Coronary artery (tissue), 2 donors: Measurements from ENCODE around the gene SPC24.
A peak's percentile ranks its signal among the peaks of the same experiment; 100 is the strongest.
"Not testable (repeated sequence)": the region's sequence is repeated elsewhere in the genome, so short reads cannot be mapped to it uniquely, and the experiment has no call there.

Source experiments
- DNase-seq: peaks from one replicate; pipeline ENCODE4 v3.0.0-alpha.2; 2017; ENCODE audit warnings: low spot score
- H3K27ac ChIP-seq, 2 donors: fragments of 200-600 bp; sonication (generic); one replicate each; pipeline ENCODE4 v1.5.1; 2016 to 2019
- H3K4me3 ChIP-seq: fragments of 200-600 bp; sonication (generic); 2 replicates; pipeline ENCODE4 v1.5.1; 2016; ENCODE audit warnings: mild to moderate bottlenecking, moderate library complexity
- TF ChIP-seq, protein P1 (sequence below): fragments of 200-600 bp; sonication (generic); IDR thresholded peaks from one replicate; pipeline ENCODE4 v1.5.1; 2019; ENCODE audit warnings: antibody characterized with exemption

SPC24 gene

GRCh38 chr19:11151181-11151580 lies 4.4 kb downstream of the SPC24 start:
- DNase-seq: no peak
- peak overlapping the region; percentile 79 to 86 for H3K27ac ChIP-seq
- H3K4me3 ChIP-seq: no peak overlapping the region
- TF ChIP-seq, protein P1, sequence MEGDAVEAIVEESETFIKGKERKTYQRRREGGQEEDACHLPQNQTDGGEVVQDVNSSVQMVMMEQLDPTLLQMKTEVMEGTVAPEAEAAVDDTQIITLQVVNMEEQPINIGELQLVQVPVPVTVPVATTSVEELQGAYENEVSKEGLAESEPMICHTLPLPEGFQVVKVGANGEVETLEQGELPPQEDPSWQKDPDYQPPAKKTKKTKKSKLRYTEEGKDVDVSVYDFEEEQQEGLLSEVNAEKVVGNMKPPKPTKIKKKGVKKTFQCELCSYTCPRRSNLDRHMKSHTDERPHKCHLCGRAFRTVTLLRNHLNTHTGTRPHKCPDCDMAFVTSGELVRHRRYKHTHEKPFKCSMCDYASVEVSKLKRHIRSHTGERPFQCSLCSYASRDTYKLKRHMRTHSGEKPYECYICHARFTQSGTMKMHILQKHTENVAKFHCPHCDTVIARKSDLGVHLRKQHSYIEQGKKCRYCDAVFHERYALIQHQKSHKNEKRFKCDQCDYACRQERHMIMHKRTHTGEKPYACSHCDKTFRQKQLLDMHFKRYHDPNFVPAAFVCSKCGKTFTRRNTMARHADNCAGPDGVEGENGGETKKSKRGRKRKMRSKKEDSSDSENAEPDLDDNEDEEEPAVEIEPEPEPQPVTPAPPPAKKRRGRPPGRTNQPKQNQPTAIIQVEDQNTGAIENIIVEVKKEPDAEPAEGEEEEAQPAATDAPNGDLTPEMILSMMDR: no peak

DNA sequence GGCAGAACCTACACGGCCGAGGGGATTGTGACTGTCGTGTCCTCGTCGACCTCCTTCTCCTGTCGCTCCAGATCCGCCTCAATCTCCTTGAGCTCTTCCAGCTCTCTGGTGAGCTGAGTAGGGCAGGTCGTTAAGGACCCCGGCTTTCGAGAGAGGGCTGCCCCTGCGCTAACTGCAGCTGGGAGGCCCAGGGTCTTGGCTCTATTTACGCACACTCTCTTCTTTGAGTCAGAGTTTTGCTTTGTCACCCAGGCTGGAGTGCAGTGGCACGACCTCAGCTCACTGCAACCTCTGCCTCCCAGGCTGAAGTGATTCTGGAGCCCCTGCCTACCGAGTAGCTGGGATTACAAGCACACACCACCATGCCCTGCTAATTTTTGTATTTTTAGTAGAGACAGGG lies 7.6 kb downstream of the SPC24 start:
- no peak for DNase-seq
- no peak overlapping the region for H3K4me3 ChIP-seq
- no peak overlapping the region for H3K27ac ChIP-seq
- TF ChIP-seq, protein P1: no peak

DNA sequence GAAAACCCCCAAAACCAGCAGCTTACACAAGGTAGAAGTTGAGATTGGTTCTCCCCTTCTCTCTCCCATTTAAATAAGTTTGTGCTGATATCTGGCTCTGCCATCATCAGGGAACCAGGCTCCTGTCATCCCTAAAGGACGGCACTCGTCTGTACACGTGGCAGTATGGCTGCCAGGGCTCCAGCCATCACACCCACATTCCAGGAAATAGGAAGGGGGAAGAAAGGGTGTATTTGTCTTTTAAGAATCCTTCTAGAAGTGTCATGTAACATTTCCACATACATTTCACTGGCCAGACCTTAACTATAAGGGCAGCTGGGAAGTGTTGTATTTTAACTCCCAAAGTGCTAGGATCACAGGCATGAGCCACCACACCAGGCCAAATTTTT lies 10.1 kb downstream of the SPC24 start:
- H3K27ac ChIP-seq: no peak overlapping the region
- no peak for DNase-seq
- TF ChIP-seq, protein P1: no peak
- H3K4me3 ChIP-seq: no peak overlapping the region

DNA sequence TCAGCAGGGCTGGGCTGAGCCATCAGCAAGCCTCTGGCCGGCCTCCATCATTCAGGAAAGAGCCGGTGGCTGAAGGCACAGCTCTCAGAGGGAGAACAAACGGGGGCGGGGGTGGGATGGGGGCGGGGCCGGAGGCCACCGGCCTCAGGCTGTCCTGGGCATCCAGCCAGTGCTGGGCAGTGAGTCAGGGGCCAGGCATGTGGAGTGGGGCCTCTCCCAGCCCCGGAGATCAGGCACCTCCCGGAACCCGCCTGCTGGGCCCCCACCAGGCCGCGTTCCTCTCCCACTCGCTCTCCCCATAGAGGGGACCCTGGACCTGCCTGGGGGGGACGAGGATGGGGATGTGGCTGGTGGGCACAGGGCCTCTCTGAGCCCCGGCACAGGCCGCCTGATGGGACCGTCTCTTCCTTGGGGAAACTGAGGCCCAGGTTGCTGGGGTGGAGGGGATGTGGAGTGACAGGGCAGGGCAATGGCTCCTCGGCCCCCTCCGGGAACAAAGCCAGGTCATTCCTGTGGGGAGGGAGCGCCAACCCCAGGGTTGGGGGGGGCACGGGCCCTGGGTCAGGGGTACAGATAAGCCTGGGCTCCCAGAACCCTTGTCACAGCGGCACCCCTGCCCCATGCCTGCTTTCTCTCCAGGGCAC lies 12.9 kb downstream of the SPC24 start:
- TF ChIP-seq, protein P1: no peak
- Histone ChIP-seq H3K4me3 (peak overlapping the region; percentile 62), H3K27ac (peak overlapping the region; percentile 96 to 98)
- peak; percentile 95 for DNase-seq

DNA sequence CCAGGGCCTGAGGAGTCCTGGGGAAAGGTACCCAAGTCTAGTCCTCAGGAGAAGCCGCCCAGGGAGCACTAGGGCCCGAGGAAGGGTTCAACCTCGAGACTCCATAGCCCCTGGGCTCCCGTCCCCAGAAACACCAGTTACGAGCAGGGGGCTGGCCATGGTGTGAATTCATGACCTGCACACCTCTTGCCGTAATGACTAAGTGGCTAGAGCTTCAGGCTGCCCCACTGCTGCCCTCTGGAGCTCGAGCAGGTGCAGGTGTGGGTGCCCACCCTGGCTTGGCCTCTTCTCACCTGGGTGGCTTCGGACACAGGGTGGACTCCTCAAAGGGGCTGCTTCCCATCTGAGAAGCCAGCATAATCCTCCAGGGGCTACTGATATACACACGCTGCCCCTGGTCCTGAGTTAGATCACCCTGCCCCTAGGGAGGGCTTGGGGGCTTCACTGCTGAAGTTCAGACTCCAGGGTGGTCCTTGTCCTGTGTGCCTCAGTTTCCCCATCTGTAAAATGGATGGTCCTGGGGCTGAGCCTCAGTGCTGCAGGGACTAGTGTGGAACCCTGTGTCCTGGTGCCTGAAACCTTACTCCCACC lies 13.6 kb downstream of the SPC24 start:
- Histone ChIP-seq H3K27ac (peak overlapping the region; percentile 96 to 98), H3K4me3 (peak overlapping the region; percentile 62)
- TF ChIP-seq, protein P1: no peak
- no peak for DNase-seq

- DNase-seq: no peak
- no peak overlapping the region for H3K27ac ChIP-seq
- no peak overlapping the region for H3K4me3 ChIP-seq
- TF ChIP-seq, protein P1: no peak
Measured at GRCh38 chr19:11140896-11141295, 14.7 kb downstream of the SPC24 start.

GRCh38 chr19:11140023-11140538 lies 15.5 kb downstream of the SPC24 start:
- peak overlapping the region; percentile 85 to 96 for H3K27ac ChIP-seq
- not testable (repeated sequence) for DNase-seq, H3K4me3 ChIP-seq
